Measurements from ENCODE around the gene BNIP5.

DNA sequence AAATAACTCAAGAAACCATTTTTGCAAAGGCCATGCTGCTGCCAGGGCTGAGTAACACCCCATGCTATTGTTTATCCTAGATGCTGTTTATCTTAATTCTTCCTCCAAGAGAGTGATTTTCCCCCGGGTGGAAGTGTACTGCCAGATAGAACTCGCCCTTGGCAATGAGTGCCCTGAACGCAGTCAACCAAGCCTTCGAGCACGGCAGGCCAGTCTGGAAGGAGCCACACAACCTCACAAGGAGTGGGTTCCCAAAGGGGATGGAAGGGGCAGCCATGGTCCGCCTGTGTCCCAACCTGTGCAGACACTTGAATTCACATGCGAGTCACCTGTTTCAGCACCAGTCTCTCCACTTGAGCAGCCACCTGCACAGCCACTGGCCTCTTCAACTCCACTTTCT, 34.9 kb downstream of the BNIP5 start:
- TF ChIP-seq JAZF1 (CRISPR knock-in tag; IDR thresholded peaks at IDR 0.05) (no peak), CTCF (IDR thresholded peaks at IDR 0.05) (no peak), NFE2L1 (CRISPR knock-in tag; IDR thresholded peaks at IDR 0.05) (no peak), SMAD4 (CRISPR knock-in tag; IDR thresholded peaks at IDR 0.05) (no peak), JUN (CRISPR knock-in tag; IDR thresholded peaks at IDR 0.05) (no peak), ESRRA (CRISPR knock-in tag; IDR thresholded peaks at IDR 0.05; ENCODE audit: borderline replicate concordance) (no peak), SP1 (CRISPR knock-in tag; conservative IDR thresholded peaks at IDR 0.05) (no peak), SMAD3 (CRISPR knock-in tag; IDR thresholded peaks at IDR 0.05; ENCODE audit: borderline replicate concordance) (no peak), MLX (CRISPR knock-in tag; IDR thresholded peaks at IDR 0.05) (no peak)
- TF ChIP-seq, protein P1, sequence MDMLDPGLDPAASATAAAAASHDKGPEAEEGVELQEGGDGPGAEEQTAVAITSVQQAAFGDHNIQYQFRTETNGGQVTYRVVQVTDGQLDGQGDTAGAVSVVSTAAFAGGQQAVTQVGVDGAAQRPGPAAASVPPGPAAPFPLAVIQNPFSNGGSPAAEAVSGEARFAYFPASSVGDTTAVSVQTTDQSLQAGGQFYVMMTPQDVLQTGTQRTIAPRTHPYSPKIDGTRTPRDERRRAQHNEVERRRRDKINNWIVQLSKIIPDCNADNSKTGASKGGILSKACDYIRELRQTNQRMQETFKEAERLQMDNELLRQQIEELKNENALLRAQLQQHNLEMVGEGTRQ (CRISPR knock-in tag; IDR thresholded peaks at IDR 0.05), result no peak
- TF ChIP-seq, protein P2, sequence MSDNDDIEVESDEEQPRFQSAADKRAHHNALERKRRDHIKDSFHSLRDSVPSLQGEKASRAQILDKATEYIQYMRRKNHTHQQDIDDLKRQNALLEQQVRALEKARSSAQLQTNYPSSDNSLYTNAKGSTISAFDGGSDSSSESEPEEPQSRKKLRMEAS (CRISPR knock-in tag; IDR thresholded peaks at IDR 0.05), result no peak
- TF ChIP-seq, protein P3, sequence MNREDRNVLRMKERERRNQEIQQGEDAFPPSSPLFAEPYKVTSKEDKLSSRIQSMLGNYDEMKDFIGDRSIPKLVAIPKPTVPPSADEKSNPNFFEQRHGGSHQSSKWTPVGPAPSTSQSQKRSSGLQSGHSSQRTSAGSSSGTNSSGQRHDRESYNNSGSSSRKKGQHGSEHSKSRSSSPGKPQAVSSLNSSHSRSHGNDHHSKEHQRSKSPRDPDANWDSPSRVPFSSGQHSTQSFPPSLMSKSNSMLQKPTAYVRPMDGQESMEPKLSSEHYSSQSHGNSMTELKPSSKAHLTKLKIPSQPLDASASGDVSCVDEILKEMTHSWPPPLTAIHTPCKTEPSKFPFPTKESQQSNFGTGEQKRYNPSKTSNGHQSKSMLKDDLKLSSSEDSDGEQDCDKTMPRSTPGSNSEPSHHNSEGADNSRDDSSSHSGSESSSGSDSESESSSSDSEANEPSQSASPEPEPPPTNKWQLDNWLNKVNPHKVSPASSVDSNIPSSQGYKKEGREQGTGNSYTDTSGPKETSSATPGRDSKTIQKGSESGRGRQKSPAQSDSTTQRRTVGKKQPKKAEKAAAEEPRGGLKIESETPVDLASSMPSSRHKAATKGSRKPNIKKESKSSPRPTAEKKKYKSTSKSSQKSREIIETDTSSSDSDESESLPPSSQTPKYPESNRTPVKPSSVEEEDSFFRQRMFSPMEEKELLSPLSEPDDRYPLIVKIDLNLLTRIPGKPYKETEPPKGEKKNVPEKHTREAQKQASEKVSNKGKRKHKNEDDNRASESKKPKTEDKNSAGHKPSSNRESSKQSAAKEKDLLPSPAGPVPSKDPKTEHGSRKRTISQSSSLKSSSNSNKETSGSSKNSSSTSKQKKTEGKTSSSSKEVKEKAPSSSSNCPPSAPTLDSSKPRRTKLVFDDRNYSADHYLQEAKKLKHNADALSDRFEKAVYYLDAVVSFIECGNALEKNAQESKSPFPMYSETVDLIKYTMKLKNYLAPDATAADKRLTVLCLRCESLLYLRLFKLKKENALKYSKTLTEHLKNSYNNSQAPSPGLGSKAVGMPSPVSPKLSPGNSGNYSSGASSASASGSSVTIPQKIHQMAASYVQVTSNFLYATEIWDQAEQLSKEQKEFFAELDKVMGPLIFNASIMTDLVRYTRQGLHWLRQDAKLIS (CRISPR knock-in tag; IDR thresholded peaks at IDR 0.05; ENCODE audit: borderline replicate concordance), result no peak
- TF ChIP-seq, protein P4, sequence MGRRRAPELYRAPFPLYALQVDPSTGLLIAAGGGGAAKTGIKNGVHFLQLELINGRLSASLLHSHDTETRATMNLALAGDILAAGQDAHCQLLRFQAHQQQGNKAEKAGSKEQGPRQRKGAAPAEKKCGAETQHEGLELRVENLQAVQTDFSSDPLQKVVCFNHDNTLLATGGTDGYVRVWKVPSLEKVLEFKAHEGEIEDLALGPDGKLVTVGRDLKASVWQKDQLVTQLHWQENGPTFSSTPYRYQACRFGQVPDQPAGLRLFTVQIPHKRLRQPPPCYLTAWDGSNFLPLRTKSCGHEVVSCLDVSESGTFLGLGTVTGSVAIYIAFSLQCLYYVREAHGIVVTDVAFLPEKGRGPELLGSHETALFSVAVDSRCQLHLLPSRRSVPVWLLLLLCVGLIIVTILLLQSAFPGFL (CRISPR knock-in tag; IDR thresholded peaks at IDR 0.05; ENCODE audit: borderline replicate concordance), result no peak
